Omental fat pad (tissue), 4 donors: Measurements from ENCODE around the gene PHAX. TPM values are rescaled to one million over a fixed set of nuclear protein-coding genes. Genes with fewer than 3 reads are reported as not detected.
"Not testable (repeated sequence)": the region's sequence is repeated elsewhere in the genome, so short reads cannot be mapped to it uniquely, and the experiment has no call there.

ENCODE experiments used
- ATAC-seq: fragments of 150-250 bp; one replicate; pipeline ENCODE4 v1.9.1; 2016; ENCODE audit warnings: mild to moderate bottlenecking, moderate library complexity; ENCODE audit not compliant: low FRiP score
- DNase-seq: peaks from one replicate; pipeline ENCODE4 v3.0.0-alpha.2; 2019; ENCODE audit warnings: low spot score
- total RNA-seq, 4 donors: library from RNA; depleted of rRNA; stranded (reverse); fragments of >200 nt; gene quantifications; one replicate each; pipeline ENCODE4 v1.1.0, GENCODE V29; 2016
- TF ChIP-seq, protein P1 (sequence below), 3 donors: fragments of 450-650 bp; IDR thresholded peaks; one replicate each; pipeline ENCODE4 v1.5.1; 2016 to 2017; ENCODE audit warnings: antibody characterized with exemption in 3 of 3, mild to moderate bottlenecking in 3 of 3, moderate library complexity in 2 of 3

PHAX gene
- total RNA-seq, 4 donors from 2014 or later, result 29.7 to 50.4 (median 34.3) TPM

DNA sequence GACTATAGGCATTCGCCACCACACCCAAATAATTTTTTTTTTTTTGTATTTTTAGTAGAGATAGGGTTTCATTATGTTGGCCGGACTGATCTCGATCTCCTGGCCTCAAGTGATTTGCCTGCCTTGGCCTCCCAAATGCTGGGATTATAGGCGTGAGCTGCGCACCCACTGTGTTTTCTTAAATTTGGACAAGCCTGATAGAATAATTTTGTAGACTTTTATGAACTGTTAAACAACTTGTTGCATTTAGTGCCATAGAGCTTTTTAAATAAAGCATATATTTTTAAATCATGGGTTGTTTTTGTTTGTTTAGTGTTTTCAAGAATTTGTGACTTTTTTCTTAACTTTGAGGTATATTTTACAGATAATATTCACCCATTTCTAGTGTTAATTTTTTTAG is 4.8 kb downstream of the PHAX start:
- TF ChIP-seq, protein P1, sequence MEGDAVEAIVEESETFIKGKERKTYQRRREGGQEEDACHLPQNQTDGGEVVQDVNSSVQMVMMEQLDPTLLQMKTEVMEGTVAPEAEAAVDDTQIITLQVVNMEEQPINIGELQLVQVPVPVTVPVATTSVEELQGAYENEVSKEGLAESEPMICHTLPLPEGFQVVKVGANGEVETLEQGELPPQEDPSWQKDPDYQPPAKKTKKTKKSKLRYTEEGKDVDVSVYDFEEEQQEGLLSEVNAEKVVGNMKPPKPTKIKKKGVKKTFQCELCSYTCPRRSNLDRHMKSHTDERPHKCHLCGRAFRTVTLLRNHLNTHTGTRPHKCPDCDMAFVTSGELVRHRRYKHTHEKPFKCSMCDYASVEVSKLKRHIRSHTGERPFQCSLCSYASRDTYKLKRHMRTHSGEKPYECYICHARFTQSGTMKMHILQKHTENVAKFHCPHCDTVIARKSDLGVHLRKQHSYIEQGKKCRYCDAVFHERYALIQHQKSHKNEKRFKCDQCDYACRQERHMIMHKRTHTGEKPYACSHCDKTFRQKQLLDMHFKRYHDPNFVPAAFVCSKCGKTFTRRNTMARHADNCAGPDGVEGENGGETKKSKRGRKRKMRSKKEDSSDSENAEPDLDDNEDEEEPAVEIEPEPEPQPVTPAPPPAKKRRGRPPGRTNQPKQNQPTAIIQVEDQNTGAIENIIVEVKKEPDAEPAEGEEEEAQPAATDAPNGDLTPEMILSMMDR (IDR thresholded peaks at IDR 0.05), result no peak
- ATAC-seq, result no peak

DNA sequence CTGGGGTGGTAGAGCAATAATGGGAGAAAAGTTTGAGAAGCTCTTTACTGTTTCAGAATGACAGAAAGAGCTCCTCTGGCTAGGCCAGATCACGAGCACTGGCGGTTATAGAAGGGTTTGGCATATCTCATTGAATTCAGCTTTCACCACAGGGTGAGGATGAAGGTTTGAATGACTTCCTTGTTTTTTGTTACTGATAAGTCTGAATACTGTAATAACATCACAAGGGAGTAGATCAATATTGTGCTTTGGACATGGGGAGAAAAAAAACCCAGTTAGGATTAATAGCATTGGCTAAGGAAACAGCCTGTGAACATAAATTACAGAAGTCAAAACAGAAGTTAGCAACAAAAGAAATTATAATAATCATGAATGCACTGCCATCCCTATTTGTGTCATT is 9.4 kb downstream of the PHAX start:
- no peak for ATAC-seq
- TF ChIP-seq, protein P1 (IDR thresholded peaks at IDR 0.05), result no peak
- DNase-seq, result no peak

More for the DNA sequence above, 4.8 kb downstream of the PHAX start:
- no peak for DNase-seq

DNA sequence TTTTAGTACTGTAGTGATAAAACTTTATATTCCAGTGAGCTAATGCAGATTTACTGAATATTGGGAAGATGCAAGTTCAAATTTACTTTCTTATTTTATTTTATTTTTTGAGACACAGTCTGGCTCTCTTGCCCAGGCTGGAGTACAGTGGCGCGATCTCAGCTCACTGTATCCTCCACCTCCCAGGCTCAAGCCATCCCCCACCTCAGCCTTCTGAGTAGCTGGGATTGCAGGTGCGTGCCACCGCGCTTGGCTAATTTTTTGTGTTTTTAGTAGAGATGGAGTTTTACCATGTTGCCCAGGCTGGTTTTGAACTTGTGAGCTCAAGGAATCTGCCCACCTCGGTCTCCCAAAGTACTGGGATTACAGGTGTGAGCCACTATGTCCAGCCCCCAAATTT is 9.9 kb downstream of the PHAX start:
- no peak for ATAC-seq
- TF ChIP-seq, protein P1 (IDR thresholded peaks at IDR 0.05), result no peak
- no peak for DNase-seq

GRCh38 chr5:126613941-126614592 is 13.3 kb downstream of the PHAX start:
- DNase-seq, result no peak
- TF ChIP-seq, protein P1 (IDR thresholded peaks at IDR 0.05), result no peak
- no peak for ATAC-seq

DNA sequence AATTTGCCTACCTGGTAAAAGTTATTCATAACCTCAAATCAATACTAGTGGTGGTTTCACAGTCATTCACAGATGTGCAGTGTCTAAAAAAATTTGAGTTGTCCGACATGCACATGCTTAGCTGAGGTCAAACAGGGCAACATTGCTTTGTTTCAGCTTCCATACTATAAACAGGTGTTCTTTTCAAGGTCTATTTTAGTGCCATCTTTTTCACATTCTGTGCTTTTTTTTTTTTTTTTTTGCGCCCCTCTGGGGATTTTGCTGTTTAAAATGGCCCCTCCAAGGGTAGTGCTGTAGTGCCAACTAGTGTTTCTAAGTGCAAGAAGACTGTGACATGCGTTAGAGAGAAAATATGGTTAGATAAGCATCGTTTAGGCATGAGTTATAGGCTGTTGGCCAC is 14.5 kb downstream of the PHAX start:
- DNase-seq, result no peak
- TF ChIP-seq, protein P1 (IDR thresholded peaks at IDR 0.05), result no peak
- ATAC-seq, result no peak

DNA sequence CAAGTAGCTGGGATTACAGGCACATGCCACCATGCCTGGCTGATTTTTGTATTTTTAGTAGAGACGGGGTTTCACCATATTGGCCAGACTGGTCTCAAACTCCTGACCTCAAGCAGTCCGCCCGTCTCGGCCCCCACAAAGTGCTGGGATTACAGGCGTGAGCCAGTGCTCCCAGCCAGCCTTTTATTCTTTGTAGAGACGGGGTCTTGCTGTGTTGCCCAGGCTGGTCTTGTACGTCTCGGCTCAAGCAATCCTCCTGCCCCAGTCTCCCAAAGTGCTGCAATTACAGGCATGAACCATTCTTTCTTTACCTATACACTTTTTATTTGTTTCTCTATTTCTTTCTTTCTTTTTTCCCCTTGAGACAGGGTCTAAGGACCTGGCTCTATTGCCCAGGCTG is 16.9 kb downstream of the PHAX start:
- ATAC-seq, DNase-seq: not testable (repeated sequence)

GRCh38 chr5:126619781-126620180 is 19.0 kb downstream of the PHAX start:
- no peak for DNase-seq
- no peak for ATAC-seq
- TF ChIP-seq, protein P1 (IDR thresholded peaks at IDR 0.05), result no peak
